Osteocyte (in vitro differentiated cells): ENCODE measurements around the gene REV1. TPM values are rescaled to one million over a fixed set of nuclear protein-coding genes. Genes with fewer than 3 reads are reported as not detected.

ENCODE experiments used
- DNase-seq: peaks from one replicate; pipeline ENCODE4 v3.0.0; 2021; ENCODE audit warnings: mixed read lengths; ENCODE audit not compliant: unreplicated experiment; ENCODE audit errors: extremely low spot score
- H3K27ac Mint-ChIP-seq: one replicate; pipeline ENCODE4 v1.8.0; 2021; ENCODE audit warnings: mild to moderate bottlenecking, mixed read lengths; ENCODE audit not compliant: unreplicated experiment
- H3K27me3 Mint-ChIP-seq: one replicate; pipeline ENCODE4 v1.8.0; 2021; ENCODE audit warnings: mixed read lengths; ENCODE audit not compliant: unreplicated experiment
- H3K36me3 Mint-ChIP-seq: one replicate; pipeline ENCODE4 v1.8.0; 2021; ENCODE audit warnings: mixed read lengths; ENCODE audit not compliant: unreplicated experiment
- H3K4me1 Mint-ChIP-seq: one replicate; pipeline ENCODE4 v1.8.0; 2021; ENCODE audit warnings: mixed read lengths; ENCODE audit not compliant: unreplicated experiment
- H3K4me3 Mint-ChIP-seq: one replicate; pipeline ENCODE4 v1.8.0; 2021; ENCODE audit warnings: mild to moderate bottlenecking, moderate library complexity, mixed read lengths; ENCODE audit not compliant: unreplicated experiment
- H3K9me3 Mint-ChIP-seq: one replicate; pipeline ENCODE4 v1.8.0; 2021; ENCODE audit warnings: mixed read lengths; ENCODE audit not compliant: unreplicated experiment
- CTCF ChIP-seq: fragments of 200-600 bp; sonication (generic); IDR thresholded peaks from 2 replicates; pipeline ENCODE4 v1.5.0; 2021; ENCODE audit warnings: antibody characterized with exemption, mild to moderate bottlenecking, moderate library complexity
- total RNA-seq: library from RNA; stranded (reverse); gene quantifications from 2 replicates; pipeline ENCODE4 v1.2.1, GENCODE V29; 2021

REV1 gene
- total RNA-seq, 1 donor from 2014 or later, result 32.5 TPM

GRCh38 chr2:99420031-99420430 lies 69.8 kb downstream of the REV1 start:
- peaks cover 44% of the 10 kb centered on the region for H3K36me3 Mint-ChIP-seq
- H3K4me1 Mint-ChIP-seq, result peaks cover 21% of the 10 kb centered on the region
- H3K4me3 Mint-ChIP-seq, result no peak overlapping the region
- DNase-seq, result no peak
- no peaks in the 10 kb centered on the region for H3K9me3 Mint-ChIP-seq
- H3K27me3 Mint-ChIP-seq, result no peaks in the 10 kb centered on the region
- no peak for TF ChIP-seq CTCF
- peak overlapping the region; percentile 59 for H3K27ac Mint-ChIP-seq

- Mint-ChIP-seq H3K27me3 (no peaks in the 10 kb centered on the region), H3K9me3 (no peaks in the 10 kb centered on the region), H3K4me1 (peaks cover 21% of the 10 kb centered on the region), H3K36me3 (peaks cover 49% of the 10 kb centered on the region), H3K27ac (no peak overlapping the region), H3K4me3 (no peak overlapping the region)
- no peak for TF ChIP-seq CTCF
- DNase-seq, result no peak
These were observed 72.4 kb downstream of the REV1 start for GRCh38 chr2:99417396-99417795.

DNA sequence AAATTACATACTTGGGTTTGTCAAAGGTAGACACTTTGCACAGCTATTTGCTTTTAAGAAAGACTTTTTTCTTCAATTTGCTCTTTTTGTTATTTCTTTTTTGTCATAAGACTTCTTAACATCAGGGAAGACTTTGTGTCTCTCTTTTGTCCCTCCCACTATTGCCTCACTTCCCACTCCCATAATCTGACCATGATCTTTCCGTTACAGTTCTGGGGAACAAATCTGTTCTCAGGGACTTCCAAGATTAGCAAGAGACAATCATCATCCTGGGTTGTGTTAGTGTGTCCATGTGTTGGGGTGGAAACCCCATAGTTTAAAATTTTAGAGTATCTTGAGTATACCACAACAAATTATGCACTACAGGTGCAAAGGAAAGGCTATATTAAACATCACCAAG lies 75.3 kb downstream of the REV1 start:
- peaks cover 2% of the 10 kb centered on the region for H3K4me1 Mint-ChIP-seq

GRCh38 chr2:99410276-99410675 lies 79.5 kb downstream of the REV1 start:
- no peaks in the 10 kb centered on the region for H3K4me1 Mint-ChIP-seq
- no peak for DNase-seq
- no peak overlapping the region for H3K27ac Mint-ChIP-seq
- peaks cover 34% of the 10 kb centered on the region for H3K36me3 Mint-ChIP-seq
- H3K4me3 Mint-ChIP-seq, result no peak overlapping the region
- no peaks in the 10 kb centered on the region for H3K27me3 Mint-ChIP-seq
- H3K9me3 Mint-ChIP-seq, result no peaks in the 10 kb centered on the region
- no peak for TF ChIP-seq CTCF

More for the DNA sequence above, 75.3 kb downstream of the REV1 start:
- no peak overlapping the region for H3K27ac Mint-ChIP-seq
- H3K27me3 Mint-ChIP-seq, result no peaks in the 10 kb centered on the region
- peaks cover 52% of the 10 kb centered on the region for H3K36me3 Mint-ChIP-seq
- no peak for DNase-seq
- no peak overlapping the region for H3K4me3 Mint-ChIP-seq
- no peaks in the 10 kb centered on the region for H3K9me3 Mint-ChIP-seq
- TF ChIP-seq CTCF, result no peak

DNA sequence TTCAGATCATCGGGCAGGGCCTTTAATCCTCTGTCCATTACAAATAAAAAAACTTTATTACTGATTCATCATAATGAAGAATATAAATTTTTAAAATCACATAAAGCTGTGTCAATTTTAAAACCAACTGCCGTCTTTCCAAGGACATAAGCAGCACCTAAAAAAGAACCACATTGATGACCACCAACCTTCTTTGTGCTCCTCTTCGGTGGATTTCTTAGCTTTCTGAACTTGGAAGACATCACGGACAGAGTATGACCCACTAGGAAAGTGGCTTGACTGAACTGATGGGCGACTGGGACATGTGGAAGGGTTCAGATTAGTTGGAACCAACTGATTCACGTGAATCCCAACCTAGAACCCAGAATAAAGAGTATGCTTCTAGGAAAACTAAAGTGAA lies 83.7 kb downstream of the REV1 start:
- no peak for DNase-seq
- H3K27ac Mint-ChIP-seq, result no peak overlapping the region
- no peaks in the 10 kb centered on the region for H3K27me3 Mint-ChIP-seq
- no peak for TF ChIP-seq CTCF
- H3K9me3 Mint-ChIP-seq, result no peaks in the 10 kb centered on the region
- peaks cover 42% of the 10 kb centered on the region for H3K36me3 Mint-ChIP-seq
- H3K4me3 Mint-ChIP-seq, result no peak overlapping the region
- H3K4me1 Mint-ChIP-seq, result no peaks in the 10 kb centered on the region
